NOMO-1 treated with dmso at 0.1 percent for 144 hours (cell line): Measurements from ENCODE around the gene KRT14.
"Not testable (repeated sequence)": the region's sequence is repeated elsewhere in the genome, so short reads cannot be mapped to it uniquely, and the experiment has no call there.

ENCODE experiments used
- DNase-seq: peaks from one replicate; lab custom pipeline; 2025; ENCODE audit not compliant: unreplicated experiment; lab: John Stamatoyannopoulos, UW

Gene KRT14

GRCh38 chr17:41548844-41549595, 37.7 kb downstream of the KRT14 start:
- peak; percentile 68 for DNase-seq

GRCh38 chr17:41547921-41548843, 38.5 kb downstream of the KRT14 start:
- DNase-seq, result peak; percentile 43

GRCh38 chr17:41547378-41547841, 39.3 kb downstream of the KRT14 start:
- DNase-seq, result no peak

- no peak for DNase-seq
These were observed 39.9 kb downstream of the KRT14 start for GRCh38 chr17:41546819-41547218.

GRCh38 chr17:41545829-41546410, 40.8 kb downstream of the KRT14 start:
- DNase-seq, result no peak

- no peak for DNase-seq
These were observed 41.8 kb downstream of the KRT14 start for GRCh38 chr17:41544935-41545334.

- no peak for DNase-seq
These were observed 42.2 kb downstream of the KRT14 start for GRCh38 chr17:41544491-41544892.

GRCh38 chr17:41542786-41543185, 43.9 kb downstream of the KRT14 start:
- not testable (repeated sequence) for DNase-seq

- DNase-seq, result no peak
These were observed 44.3 kb downstream of the KRT14 start for GRCh38 chr17:41542357-41542756.

- no peak for DNase-seq
These were observed 45.6 kb downstream of the KRT14 start for GRCh38 chr17:41540921-41541625.

- no peak for DNase-seq
These were observed 46.6 kb downstream of the KRT14 start for GRCh38 chr17:41539979-41540701.

- DNase-seq, result no peak
These were observed 47.6 kb downstream of the KRT14 start for GRCh38 chr17:41539071-41539492.

- no peak for DNase-seq
These were observed 48.1 kb downstream of the KRT14 start for GRCh38 chr17:41538565-41538991.

- DNase-seq, result no peak
These were observed 48.7 kb downstream of the KRT14 start for GRCh38 chr17:41537990-41538389.

GRCh38 chr17:41537614-41537954, 49.1 kb downstream of the KRT14 start:
- no peak for DNase-seq

GRCh38 chr17:41536741-41537613, 49.7 kb downstream of the KRT14 start:
- DNase-seq, result no peak

GRCh38 chr17:41535764-41536481, 50.8 kb downstream of the KRT14 start:
- DNase-seq, result no peak

GRCh38 chr17:41534899-41535546, 51.7 kb downstream of the KRT14 start:
- no peak for DNase-seq
